ENCODE results near the gene STRBP.

STRBP gene

GRCh38 chr9:123096987-123097386 is 171.4 kb downstream of the STRBP start:
- DNase-seq (ENCODE audit: low read depth) = no peak

DNA sequence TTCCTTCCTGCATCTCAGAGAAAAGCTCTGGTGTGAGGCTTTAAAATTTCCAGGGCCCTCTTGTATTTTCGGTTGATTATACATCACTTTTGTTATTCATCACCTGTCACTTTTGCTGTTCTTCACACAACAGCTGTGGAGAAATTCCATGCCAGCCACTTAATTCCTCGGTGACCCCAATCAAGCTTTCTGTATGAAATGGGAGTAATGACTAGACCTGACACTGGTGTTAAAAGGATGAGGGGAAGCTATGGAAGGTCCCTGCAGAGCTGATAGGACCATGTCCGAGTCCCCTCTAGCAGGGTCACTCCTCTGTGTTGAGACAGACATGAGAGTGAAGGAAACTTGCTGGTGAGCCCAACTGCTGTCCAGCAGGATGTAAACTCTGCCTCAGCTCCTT is 175.2 kb downstream of the STRBP start:
- DNase-seq (ENCODE audit: low read depth) = no peak

GRCh38 chr9:123091459-123091858 is 176.9 kb downstream of the STRBP start:
- no peak for DNase-seq (ENCODE audit: low read depth)

DNA sequence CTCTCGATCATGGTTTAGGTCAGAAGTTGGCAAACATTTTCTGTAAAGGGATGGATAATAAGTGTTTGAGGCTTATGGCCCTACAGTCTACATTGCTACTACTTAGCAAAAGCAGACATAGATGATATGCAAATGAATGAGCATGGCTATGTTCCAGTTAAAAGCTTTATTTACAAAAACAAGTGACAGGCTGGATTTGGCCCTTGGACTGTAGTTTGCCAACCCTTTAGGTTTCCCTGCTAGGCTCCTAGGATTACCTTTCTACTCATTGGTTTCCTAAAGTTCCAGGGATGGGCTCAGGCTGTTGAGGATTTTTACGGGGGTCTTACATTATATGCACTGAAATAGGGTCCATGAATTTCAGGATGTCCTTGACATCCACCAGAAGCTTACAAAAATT is 177.4 kb downstream of the STRBP start:
- no peak for DNase-seq (ENCODE audit: low read depth)

GRCh38 chr9:123090198-123090896 is 178.0 kb downstream of the STRBP start:
- DNase-seq (ENCODE audit: low read depth) = no peak

DNA sequence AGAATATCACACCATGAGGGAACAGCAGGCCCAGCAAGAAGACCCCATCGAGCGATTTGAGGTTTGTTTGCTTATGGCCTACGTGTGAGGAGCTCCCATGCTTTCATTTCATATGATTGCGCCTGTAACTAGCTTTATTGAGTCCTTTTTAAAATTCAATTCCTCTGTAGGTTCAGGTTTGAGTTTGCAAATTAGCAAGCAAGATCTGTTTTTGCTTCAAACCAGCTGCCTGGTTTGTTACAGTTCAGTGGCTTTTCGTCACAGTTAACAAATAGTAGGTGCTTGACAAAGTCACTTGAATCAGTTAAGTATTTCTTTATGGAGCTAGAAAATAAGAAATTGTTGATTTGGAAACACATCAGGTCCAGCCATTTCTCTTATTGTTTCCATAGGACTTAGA is 178.6 kb downstream of the STRBP start:
- DNase-seq (ENCODE audit: low read depth) = no peak

- no peak for DNase-seq (ENCODE audit: low read depth)
Measured at GRCh38 chr9:123089040-123089439, 179.3 kb downstream of the STRBP start.

DNA sequence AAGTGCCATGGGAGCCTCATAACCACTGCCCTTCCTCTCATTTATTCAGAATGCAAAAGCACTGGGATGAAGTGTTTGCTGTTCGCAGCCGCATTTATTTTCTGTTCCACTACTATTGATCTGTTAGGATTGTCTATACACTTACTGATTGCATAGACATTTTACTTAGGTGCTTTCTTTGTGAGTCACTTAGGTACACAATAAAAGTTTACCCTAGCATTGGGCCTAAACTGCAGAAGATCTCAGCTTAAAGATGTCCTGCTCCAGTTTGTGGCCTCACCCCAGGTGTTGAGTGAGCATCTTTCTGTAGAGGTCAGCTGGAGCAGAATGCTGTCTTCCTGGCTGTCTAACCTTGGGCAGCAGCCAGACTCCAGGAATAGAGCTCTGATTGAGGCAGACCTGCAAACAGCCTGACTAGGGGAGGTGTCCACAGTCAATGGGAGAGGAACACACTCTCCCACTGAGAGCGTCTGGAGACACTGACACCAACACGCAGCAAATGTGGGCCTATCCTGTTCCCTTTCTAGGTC is 181.0 kb downstream of the STRBP start:
- DNase-seq (ENCODE audit: low read depth) = no peak

GRCh38 chr9:123085916-123086315 is 182.5 kb downstream of the STRBP start:
- DNase-seq (ENCODE audit: low read depth) = no peak

GRCh38 chr9:123084256-123084655 is 184.1 kb downstream of the STRBP start:
- DNase-seq (ENCODE audit: low read depth) = no peak

GRCh38 chr9:123083680-123084079 is 184.7 kb downstream of the STRBP start:
- no peak for DNase-seq (ENCODE audit: low read depth)

GRCh38 chr9:123081824-123082223 is 186.6 kb downstream of the STRBP start:
- DNase-seq (ENCODE audit: low read depth) = peak; percentile 5

DNA sequence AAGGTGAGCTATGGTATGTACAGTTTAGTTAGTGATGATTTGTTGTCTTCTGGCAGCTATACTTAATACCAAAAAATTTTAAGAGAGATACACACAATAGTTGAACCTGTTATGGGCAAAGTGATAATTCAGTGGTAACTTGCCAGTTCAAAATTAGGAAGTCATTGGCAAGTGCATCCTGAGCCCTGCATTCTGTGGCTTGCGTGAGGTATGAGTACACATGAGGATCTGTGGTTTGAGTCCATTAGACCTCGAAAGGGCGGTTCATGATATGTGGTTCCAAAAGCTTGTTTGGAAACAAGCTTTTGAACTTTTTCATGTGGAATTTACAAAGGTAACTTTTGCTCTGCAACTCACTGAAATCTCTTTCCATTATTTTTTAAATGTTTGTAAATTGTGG is 187.9 kb downstream of the STRBP start:
- DNase-seq (ENCODE audit: low read depth) = no peak

DNA sequence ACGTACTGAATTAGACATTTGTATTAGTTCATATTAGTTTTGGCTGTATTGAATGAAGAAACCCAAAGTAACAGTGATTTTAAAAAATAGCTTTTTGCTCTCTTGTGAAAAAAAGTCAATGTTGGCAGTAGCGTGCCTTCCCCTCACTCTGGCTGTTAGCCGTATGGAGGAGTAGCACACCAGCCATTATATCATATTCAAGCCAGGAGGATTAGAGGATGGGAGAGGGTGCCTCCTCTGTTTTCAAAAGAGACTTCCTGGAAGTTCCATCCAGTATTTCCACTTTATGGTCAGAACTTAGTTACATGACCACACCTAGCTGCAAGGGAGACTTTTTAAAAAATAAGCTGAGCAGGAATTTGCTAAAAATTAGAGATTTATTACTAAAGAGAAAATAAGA is 193.8 kb downstream of the STRBP start:
- no peak for DNase-seq (ENCODE audit: low read depth)

DNA sequence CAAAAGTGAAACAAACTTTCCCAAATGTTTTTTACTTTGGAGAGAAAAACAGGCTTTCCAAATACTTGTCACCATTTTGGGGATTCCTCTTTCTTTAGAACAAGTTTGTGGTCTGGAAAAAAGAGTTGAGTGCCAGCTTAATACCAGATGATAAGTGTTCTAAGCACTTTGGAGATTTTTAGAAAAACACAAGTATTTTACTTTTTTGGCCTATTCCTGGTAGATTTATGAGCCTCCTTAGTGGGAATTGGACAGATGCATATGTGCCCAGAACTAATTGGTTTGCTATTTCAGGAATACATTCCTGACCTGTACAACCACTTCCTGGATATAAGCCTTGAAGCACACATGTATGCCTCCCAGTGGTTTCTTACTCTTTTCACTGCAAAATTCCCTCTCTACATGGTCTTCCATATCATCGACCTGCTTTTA is 194.4 kb downstream of the STRBP start:
- DNase-seq (ENCODE audit: low read depth) = no peak

GRCh38 chr9:123073441-123073840 is 194.9 kb downstream of the STRBP start:
- no peak for DNase-seq (ENCODE audit: low read depth)

DNA sequence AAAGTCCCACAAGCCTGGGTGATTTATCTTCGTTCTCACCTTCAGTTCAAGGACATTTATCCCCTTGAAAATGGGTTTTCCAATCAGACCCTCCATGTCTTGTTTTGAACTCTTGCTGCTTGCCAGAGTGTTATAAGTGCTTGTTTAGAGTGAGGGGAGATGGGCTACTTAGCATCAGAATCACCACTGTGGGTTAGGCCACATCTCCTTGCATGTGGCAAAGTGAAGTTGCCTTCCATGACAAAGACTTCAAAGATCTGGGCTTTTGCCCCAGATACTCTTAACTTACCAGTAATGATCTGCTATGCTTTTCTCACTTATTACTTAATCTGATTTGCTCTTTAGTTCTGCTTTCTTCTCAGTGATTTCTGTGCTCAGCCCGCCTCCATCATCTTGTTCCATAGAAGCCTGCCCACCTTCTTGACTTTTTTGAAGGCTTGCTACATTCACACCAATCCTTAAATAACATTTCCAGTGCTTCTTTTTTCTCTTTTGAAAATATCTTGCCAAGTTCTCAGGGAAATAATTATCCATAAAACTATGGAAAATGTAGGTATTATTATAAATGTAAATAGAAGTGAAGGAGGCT is 195.9 kb downstream of the STRBP start:
- DNase-seq (ENCODE audit: low read depth) = no peak
